ENCODE measurements around the gene OLFML2B.

DNA sequence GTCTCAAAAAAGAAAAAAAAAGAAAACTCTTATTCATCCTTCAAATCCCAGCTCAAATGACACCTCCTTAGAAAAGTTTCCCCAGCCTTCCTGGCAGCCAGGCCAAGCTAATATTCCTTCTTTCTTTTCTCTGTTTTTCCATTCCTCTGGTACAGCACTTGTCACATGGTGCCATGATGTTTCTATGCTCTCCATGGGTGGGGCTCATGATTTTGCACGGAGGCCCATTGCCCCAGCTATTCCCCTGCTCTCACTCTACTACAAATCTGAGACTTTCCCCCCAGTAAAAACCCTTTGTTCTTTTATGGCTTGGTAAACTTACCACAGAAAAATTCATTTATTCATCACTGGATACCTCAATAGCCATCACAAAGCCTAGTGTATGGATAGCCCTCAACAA is 26.5 kb downstream of the OLFML2B start:
- TF ChIP-seq, protein P1, sequence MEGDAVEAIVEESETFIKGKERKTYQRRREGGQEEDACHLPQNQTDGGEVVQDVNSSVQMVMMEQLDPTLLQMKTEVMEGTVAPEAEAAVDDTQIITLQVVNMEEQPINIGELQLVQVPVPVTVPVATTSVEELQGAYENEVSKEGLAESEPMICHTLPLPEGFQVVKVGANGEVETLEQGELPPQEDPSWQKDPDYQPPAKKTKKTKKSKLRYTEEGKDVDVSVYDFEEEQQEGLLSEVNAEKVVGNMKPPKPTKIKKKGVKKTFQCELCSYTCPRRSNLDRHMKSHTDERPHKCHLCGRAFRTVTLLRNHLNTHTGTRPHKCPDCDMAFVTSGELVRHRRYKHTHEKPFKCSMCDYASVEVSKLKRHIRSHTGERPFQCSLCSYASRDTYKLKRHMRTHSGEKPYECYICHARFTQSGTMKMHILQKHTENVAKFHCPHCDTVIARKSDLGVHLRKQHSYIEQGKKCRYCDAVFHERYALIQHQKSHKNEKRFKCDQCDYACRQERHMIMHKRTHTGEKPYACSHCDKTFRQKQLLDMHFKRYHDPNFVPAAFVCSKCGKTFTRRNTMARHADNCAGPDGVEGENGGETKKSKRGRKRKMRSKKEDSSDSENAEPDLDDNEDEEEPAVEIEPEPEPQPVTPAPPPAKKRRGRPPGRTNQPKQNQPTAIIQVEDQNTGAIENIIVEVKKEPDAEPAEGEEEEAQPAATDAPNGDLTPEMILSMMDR (IDR thresholded peaks at IDR 0.05; ENCODE audit: low read depth, low read length) = no peak
- TF ChIP-seq EZH2phosphoT487 (IDR thresholded peaks at IDR 0.05; ENCODE audit: low read depth) = no peak

All from OCI-LY3 (cell line).